Muscle of arm (tissue), 12 donors: ENCODE results near the gene MXD4. TPM values are rescaled to one million over a fixed set of nuclear protein-coding genes. Genes with fewer than 3 reads are reported as not detected.
"Not testable (repeated sequence)": the region's sequence is repeated elsewhere in the genome, so short reads cannot be mapped to it uniquely, and the experiment has no call there.

Experiments used
- DNase-seq: peaks from one replicate; pipeline ENCODE4 v3.0.0-alpha.2; 2013
- polyA plus RNA-seq, 12 donors: library from polyadenylated mRNA; unstranded; fragments of 120-200 nt; gene quantifications; one replicate each; pipeline ENCODE4 v1.2.1, GENCODE V29; 2013; ENCODE audit not compliant: insufficient read length in 12 of 12

Gene MXD4
- polyA plus RNA-seq, 12 donors = 42.1 to 72.4 (median 50.0) TPM; not detected in 1

GRCh38 chr4:2280531-2281300 lies 18.8 kb upstream of the MXD4 start:
- no peak for DNase-seq

DNA sequence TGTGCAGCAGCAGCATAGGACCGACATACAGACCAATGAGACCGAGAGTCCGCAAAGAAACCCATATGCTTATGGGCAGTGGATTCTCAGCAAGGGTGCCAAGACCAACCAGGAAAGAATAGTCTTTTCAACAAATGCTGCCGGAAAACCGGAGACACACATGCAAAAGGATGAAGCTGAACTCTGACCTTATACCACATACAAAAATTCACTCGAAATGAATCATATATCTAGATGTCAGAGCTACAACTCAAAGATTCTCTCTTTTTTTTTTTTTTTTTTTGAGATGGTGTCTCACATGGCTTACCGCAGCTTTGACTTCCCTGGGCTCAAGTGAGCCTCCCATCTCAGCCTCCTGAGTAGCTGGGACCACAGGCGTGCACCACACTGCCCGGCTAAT lies 16.0 kb upstream of the MXD4 start:
- DNase-seq = no peak

DNA sequence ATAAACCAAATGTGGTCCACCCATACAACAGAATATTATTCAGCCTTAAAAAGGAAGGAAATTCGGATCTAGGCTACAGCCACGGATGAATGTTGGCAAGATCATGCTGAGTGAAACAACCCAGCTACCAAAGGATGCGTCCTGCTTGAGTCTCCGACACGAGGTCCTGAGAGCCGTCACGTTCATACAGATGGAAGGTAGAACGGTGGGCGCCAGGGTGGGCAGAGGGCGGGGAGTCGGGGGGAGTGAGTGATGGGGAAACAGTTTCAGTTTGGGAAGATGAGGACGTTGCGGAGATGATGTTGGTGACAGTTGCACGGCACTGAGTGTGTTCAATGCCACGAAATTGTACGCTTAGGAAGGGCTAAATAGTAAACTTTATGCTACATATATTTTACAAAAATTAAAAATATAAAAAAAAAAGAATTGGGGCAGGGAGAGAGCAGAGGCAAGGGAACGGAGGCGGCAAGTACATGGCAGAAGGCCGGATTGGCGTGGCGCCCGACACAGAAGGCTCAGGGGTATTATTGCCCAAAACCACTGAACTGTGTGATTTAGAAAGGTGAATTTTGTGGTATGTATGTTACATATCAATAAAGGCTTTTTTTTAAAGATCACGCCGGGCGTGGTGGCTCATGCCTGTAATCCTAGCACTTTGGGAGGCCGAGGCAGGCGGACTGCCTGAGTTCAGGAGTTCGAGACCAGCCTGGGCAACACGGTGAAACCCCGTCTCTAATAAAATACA lies 14.8 kb upstream of the MXD4 start:
- DNase-seq = no peak

DNA sequence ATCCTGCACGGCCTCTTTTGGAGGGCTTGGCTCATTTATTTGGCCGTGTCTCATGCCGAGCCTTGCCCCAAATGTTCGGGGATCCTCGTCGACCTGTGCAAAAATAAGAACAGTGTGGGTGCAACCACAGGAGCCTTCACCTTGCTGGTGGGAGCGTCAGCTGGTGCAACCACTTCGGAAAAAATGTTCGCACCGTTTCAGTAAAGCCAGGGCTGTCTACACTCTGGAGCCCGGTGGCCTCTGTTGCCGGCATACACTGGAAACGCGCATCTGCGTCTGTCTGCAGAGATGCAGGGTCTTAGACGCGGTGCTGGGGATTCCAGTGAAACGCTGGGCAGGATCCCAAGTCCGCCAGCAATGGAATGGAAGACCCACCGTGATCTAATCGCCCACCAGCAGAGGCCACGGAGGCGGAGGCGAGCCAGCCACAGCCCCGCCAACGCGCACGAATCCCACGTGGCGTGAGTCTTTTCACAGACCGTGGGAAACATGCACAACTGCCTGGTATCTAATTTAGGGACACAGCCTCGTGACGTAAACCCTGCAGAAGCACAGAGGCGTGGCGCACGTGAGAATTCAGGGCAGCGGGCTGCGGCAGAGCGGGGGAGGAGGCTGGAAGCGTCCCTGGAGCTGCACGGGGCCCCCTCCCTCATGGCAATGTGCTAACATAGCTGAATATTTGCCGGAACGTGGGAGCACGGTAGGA lies 13.8 kb upstream of the MXD4 start:
- DNase-seq = no peak

GRCh38 chr4:2275044-2275397 lies 13.1 kb upstream of the MXD4 start:
- DNase-seq = not testable (repeated sequence)

- DNase-seq = no peak
Measured at GRCh38 chr4:2274320-2275043, 12.6 kb upstream of the MXD4 start.

- DNase-seq = no peak
Measured at GRCh38 chr4:2273657-2274319, 11.9 kb upstream of the MXD4 start.

DNA sequence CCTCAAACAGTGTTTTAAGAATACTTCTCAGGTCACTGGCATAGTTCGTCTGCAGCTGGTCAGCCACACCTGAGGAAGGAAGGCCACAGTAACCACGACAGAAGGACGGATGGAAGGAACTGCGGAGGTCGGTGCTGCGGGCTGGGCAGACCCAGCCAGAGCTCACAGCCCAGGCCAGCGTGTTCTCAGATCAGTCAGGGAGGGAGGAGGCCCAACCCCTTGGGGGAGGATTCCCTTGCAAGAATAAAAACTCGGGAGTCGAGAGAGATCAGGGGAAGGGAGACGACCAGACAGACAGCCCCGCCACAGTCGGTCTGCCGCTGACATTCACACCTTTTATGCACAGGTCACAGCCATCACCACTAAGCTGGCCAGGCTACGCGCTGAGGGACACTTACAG lies 11.3 kb upstream of the MXD4 start:
- no peak for DNase-seq

DNA sequence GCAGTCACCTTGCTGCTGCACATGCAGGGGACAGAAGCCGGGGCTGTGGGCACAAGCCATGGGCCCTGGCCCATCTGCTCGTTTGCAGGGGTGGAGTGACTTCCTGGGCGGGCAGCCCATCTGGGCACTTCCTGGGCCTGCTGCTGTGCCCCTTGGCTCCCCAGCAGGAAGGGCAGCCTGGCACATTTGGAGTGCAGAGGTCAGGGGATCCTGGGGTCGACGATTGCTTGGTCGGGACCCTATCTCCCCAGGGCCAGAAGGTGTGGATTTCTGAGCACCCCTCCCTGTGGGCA lies 10.9 kb upstream of the MXD4 start:
- DNase-seq = no peak

GRCh38 chr4:2272026-2272827 lies 10.3 kb upstream of the MXD4 start:
- no peak for DNase-seq

DNA sequence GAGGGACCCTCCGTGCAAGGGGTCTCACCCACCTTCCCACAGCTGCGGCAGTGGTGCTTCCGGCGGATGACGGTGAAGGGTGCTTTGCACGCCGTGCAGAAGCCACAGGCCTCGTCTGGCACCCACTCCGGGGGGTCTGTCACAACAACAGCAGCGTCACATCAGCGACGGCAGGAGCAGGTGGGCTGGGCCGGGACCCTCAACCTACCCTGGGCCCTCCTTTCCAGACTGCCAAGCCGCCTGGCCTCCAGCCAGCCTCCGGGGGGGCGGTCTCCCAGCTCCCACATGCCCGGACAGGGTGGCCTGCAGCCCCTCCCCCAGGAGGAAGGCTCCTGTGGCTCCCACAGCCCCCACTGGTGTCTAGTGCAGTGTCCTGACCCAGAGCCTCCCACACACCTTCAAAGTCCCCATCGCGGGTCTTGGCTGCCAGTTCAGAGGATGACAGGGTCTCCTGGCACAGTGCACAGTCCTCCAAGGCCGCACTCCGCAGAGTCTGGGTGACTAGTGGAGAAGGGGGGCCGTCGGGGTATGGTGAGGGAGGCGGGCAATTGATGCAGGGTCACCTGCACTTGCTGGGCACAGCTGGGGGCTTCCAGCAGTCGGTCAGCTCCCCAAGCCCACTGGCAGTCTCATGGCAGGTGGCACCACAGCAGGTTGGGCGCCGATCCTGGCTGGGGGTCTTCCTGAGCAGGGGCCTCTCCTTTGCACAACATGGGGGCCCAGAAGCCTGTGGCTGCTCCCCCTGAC lies 9.5 kb upstream of the MXD4 start:
- DNase-seq = no peak

GRCh38 chr4:2270341-2271165 lies 8.6 kb upstream of the MXD4 start:
- no peak for DNase-seq

- DNase-seq = no peak
Measured at GRCh38 chr4:2269618-2270163, 7.8 kb upstream of the MXD4 start.

DNA sequence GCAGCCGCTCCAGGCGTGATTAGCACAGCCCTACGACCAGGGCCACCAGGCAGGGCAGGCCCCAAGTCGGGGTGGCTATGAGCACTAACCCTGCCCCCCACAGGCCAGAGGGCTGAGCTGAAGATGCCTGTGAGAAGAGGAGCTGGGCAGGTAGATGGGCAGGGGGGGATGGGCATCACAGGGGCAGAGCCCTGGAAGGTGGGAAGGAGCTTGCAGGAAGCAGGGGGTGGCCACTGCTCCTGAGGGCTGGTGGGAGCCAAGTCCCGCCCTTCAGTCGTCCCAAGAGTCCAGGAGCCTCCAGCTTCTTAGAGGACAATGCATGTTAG lies 7.3 kb upstream of the MXD4 start:
- DNase-seq = no peak

DNA sequence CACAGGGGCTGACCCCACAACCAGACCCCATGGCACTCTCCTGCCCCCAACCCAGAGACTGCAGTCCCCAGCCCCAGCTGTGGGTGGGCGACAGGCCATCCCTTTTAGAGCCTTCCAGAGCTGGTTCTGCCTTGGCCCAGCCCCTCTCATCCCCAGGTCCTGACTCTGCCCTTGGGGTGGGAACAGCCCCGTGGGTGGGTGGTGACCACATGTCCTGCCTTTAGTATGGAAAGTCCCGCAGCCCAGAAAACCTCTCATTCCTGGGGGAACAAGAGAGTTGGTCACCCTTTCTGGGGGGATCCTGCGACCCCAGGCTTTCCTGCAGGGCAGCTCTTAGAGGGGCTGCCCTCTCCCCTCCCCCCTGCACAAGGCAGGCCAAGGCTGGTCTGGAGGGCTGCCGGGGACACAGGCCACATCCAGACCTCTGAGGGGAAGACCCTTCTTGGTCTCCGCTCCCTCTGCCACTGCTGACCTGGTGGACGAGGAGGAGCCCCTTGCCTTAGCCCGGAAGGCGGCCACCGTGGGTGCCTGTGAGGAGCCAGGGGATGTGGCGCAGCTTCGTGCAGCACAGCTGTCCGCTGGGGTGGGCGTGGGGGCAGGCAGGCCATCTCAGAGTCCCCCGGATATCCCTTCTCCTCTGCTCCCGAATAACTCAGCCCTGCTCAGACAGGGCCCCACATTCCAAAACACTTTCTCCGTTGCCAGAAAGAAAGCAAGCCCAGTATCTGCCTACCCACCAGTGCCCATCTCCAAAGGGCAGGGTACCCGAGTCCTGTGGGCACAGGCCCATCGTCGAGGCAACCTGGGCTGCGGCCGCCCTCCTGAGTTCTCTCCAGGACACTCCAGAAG lies 6.7 kb upstream of the MXD4 start:
- DNase-seq = no peak

GRCh38 chr4:2267841-2268240 lies 5.9 kb upstream of the MXD4 start:
- no peak for DNase-seq

- no peak for DNase-seq
Measured at GRCh38 chr4:2267320-2267811, 5.5 kb upstream of the MXD4 start.

DNA sequence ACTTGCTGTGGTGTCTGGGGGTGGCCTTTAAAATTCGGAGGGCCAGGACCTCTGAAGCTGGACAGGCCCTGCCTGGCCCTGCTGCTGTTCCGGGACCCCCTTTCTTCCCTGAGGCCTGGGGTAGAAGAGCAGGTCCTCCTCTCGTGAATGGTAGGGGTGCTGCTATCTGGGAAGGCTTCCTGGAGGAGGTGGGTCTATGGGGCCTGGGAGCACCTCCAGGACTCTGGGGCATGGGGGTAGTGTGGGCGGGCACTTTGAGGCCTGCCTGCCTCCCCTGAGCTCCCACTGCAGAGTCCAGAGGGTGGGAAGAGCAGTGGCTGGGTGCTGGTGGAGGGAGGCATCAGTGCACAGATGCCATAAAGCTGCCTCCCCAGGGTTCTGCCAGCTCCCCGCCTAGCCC lies 4.9 kb upstream of the MXD4 start:
- DNase-seq = no peak
